ENCODE results near the gene PRR23E. TPM values are rescaled to one million over a fixed set of nuclear protein-coding genes. Genes with fewer than 3 reads are reported as not detected.

PRR23E gene
- not detected for total RNA-seq

GRCh38 chr3:127192576-127193232 lies at the start of gene PRR23E:
PRR23E (plus strand) TSS chr3:127193131; CDS start chr3:127196686, 3,555 bp downstream.
- WGBS, 2 donors = 91 to 93% methylated on average over 27 of the region's 31 CpGs
- intact Hi-C loops (cut with DNase I; ENCODE audit: low total_unique reads) = no loop called here
- TF ChIP-seq POLR2A (IDR thresholded peaks at IDR 0.05) (no peak), CTCF (IDR thresholded peaks at IDR 0.05) (no peak)
- DNase-seq (ENCODE audit: low spot score in 2 of 2) = no peak
- H3K4me3 ChIP-seq (ENCODE audit: low read depth, poor library complexity, severe bottlenecking) = no peak within 1 kb of the TSS

- DNase-seq (ENCODE audit: low spot score in 2 of 2) = peak in 1 of 2 donors; percentile 13
- no peak overlapping the region for H3K4me3 ChIP-seq (ENCODE audit: low read depth, poor library complexity, severe bottlenecking)
- 98% methylated on average over 2 of the region's 2 CpGs for WGBS, 2 donors
- TF ChIP-seq POLR2A (IDR thresholded peaks at IDR 0.05) (no peak), CTCF (IDR thresholded peaks at IDR 0.05) (no peak)
- intact Hi-C loops (cut with DNase I; ENCODE audit: low total_unique reads) = no loop called here
Measured at GRCh38 chr3:127143172-127143571, 49.8 kb upstream of the PRR23E start.

- DNase-seq (ENCODE audit: low spot score in 2 of 2) = peak in 1 of 2 donors; percentile 49
- intact Hi-C loops (cut with DNase I; ENCODE audit: low total_unique reads) = no loop called here
- TF ChIP-seq POLR2A (IDR thresholded peaks at IDR 0.05) = no peak
- WGBS, 2 donors = 87 to 94% methylated on average over 5 to 6 of the region's 6 CpGs
- H3K4me3 ChIP-seq (ENCODE audit: low read depth, poor library complexity, severe bottlenecking) = no peak overlapping the region
Measured at GRCh38 chr3:127144631-127145030, 48.3 kb upstream of the PRR23E start.

GRCh38 chr3:127145266-127145665 lies 47.7 kb upstream of the PRR23E start:
- no peak for TF ChIP-seq CTCF (IDR thresholded peaks at IDR 0.05)
- no peak for TF ChIP-seq POLR2A (IDR thresholded peaks at IDR 0.05)
- 89 to 95% methylated on average over 6 of the region's 6 CpGs for WGBS, 2 donors
- DNase-seq (ENCODE audit: low spot score in 2 of 2) = peak in 1 of 2 donors; percentile 73
- no peak overlapping the region for H3K4me3 ChIP-seq (ENCODE audit: low read depth, poor library complexity, severe bottlenecking)
- intact Hi-C loops (cut with DNase I; ENCODE audit: low total_unique reads) = no loop called here

GRCh38 chr3:127147291-127147885 lies 45.5 kb upstream of the PRR23E start:
- no peak for TF ChIP-seq POLR2A (IDR thresholded peaks at IDR 0.05)
- TF ChIP-seq CTCF (IDR thresholded peaks at IDR 0.05) = no peak
- DNase-seq (ENCODE audit: low spot score in 2 of 2) = peak in 1 of 2 donors; percentile 73
- intact Hi-C loops (cut with DNase I; ENCODE audit: low total_unique reads) = no loop called here
- no peak overlapping the region for H3K4me3 ChIP-seq (ENCODE audit: low read depth, poor library complexity, severe bottlenecking)
- 82 to 86% methylated on average over 8 of the region's 8 CpGs for WGBS, 2 donors

GRCh38 chr3:127149621-127150310 lies 43.2 kb upstream of the PRR23E start:
- DNase-seq (ENCODE audit: low spot score in 2 of 2) = peak in 1 of 2 donors; percentile 77
- WGBS, 2 donors = 77 to 78% methylated on average over 6 of the region's 6 CpGs
- H3K4me3 ChIP-seq (ENCODE audit: low read depth, poor library complexity, severe bottlenecking) = no peak overlapping the region
- intact Hi-C loops (cut with DNase I; ENCODE audit: low total_unique reads) = no loop called here
- TF ChIP-seq POLR2A (IDR thresholded peaks at IDR 0.05) = no peak
- TF ChIP-seq CTCF (IDR thresholded peaks at IDR 0.05) = no peak
